Fibroblast of mammary gland (primary cell): ENCODE measurements around the gene ARX.

Experiments used
- DNase-seq: peaks from one replicate; pipeline ENCODE4 v3.0.0-alpha.2; 2010; ENCODE audit warnings: low read depth
- H3K4me3 ChIP-seq: 2 replicates; pipeline ENCODE4 v1.5.1; 2011; ENCODE audit warnings: low read depth, mild to moderate bottlenecking, low read length, moderate library complexity; ENCODE audit not compliant: control insufficient read depth
- CTCF ChIP-seq: conservative IDR thresholded peaks from 2 replicates; pipeline ENCODE4 v1.5.1; 2011; ENCODE audit warnings: low read depth, low read length, inconsistent platforms; ENCODE audit not compliant: control insufficient read depth, insufficient read depth

ARX gene

GRCh38 chrX:25023908-25024307 is 8.1 kb upstream of the ARX start:
- H3K4me3 ChIP-seq, result no peak overlapping the region
- TF ChIP-seq CTCF, result no peak
- no peak for DNase-seq

GRCh38 chrX:25022499-25023325 is 6.9 kb upstream of the ARX start:
- DNase-seq, result no peak
- no peak for TF ChIP-seq CTCF
- H3K4me3 ChIP-seq, result no peak overlapping the region

- no peak overlapping the region for H3K4me3 ChIP-seq
These were observed 5.2 kb upstream of the ARX start for GRCh38 chrX:25020905-25021449.

GRCh38 chrX:25020391-25020904 is 4.7 kb upstream of the ARX start:
- no peak for TF ChIP-seq CTCF
- no peak overlapping the region for H3K4me3 ChIP-seq
- no peak for DNase-seq

More at GRCh38 chrX:25020905-25021449, 5.2 kb upstream of the ARX start:
- TF ChIP-seq CTCF, result peak; percentile 30
- DNase-seq, result no peak

GRCh38 chrX:25019707-25020390 is 4.1 kb upstream of the ARX start:
- DNase-seq, result no peak
- TF ChIP-seq CTCF, result no peak
- H3K4me3 ChIP-seq, result no peak overlapping the region

GRCh38 chrX:25018682-25019081 is 2.9 kb upstream of the ARX start:
- no peak for TF ChIP-seq CTCF
- H3K4me3 ChIP-seq, result no peak overlapping the region
- DNase-seq, result no peak
